ENCODE results near the gene CAPN9. TPM values are rescaled to one million over a fixed set of nuclear protein-coding genes. Genes with fewer than 3 reads are reported as not detected.

CAPN9 gene
- total RNA-seq, 1 experiment from 2014 or later = 0.39 TPM

DNA sequence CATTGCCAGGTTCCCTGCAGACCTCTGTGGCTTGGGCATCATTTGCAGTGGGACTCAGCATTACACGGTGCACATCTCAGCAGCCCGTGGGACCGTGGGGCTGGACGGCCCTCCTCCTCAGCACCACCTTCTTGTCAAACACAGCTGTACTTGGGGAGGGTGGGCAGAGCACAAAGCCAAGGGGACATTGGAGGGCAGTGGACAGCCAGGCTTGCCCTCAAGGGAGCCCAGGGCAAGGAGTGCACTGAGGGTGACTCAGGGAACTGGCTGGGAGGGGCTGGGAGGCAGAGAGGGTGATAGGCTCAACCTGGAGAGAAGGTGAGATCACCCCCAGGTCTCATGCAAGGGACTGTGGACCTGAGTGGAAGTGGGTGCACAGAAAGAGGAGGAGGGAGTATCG lies 3.4 kb downstream of the CAPN9 start:
- BruUV-seq (replicated peaks) = no TSS peak
- H3K4me3 ChIP-seq (ENCODE audit: low read depth, low read length) = no peak overlapping the region
- H3K4me3 Mint-ChIP-seq (ENCODE audit: unreplicated experiment) = no peak overlapping the region
- no peaks in the 10 kb centered on the region for H3K36me3 Mint-ChIP-seq (ENCODE audit: insufficient read depth, unreplicated experiment)
- TF ChIP-seq, protein P1, sequence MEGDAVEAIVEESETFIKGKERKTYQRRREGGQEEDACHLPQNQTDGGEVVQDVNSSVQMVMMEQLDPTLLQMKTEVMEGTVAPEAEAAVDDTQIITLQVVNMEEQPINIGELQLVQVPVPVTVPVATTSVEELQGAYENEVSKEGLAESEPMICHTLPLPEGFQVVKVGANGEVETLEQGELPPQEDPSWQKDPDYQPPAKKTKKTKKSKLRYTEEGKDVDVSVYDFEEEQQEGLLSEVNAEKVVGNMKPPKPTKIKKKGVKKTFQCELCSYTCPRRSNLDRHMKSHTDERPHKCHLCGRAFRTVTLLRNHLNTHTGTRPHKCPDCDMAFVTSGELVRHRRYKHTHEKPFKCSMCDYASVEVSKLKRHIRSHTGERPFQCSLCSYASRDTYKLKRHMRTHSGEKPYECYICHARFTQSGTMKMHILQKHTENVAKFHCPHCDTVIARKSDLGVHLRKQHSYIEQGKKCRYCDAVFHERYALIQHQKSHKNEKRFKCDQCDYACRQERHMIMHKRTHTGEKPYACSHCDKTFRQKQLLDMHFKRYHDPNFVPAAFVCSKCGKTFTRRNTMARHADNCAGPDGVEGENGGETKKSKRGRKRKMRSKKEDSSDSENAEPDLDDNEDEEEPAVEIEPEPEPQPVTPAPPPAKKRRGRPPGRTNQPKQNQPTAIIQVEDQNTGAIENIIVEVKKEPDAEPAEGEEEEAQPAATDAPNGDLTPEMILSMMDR (IDR thresholded peaks at IDR 0.05; ENCODE audit: insufficient read depth in 1 of 2, low read depth in 1 of 2, low read length in 1 of 2, severe bottlenecking in 1 of 2, unreplicated experiment in 1 of 2) = no peak
- H3K4me1 Mint-ChIP-seq (ENCODE audit: low read depth, unreplicated experiment) = peaks cover 43% of the 10 kb centered on the region
- intact Hi-C loops (cut with micrococcal nuclease; ENCODE audit: unreplicated experiment) = no loop called here
- no peaks in the 10 kb centered on the region for H3K27me3 Mint-ChIP-seq (ENCODE audit: insufficient read depth, unreplicated experiment)
- peaks cover 59% of the 10 kb centered on the region for H3K4me1 ChIP-seq
- ChIA-PET POLR2A (interaction anchor here (0.9 kb wide), 1 partner anchor 84 kb away, joined by 5 read pairs; no protein-coding TSS in a partner anchor), CTCF (no interaction called here)
- H3K27ac Mint-ChIP-seq (ENCODE audit: unreplicated experiment) = peak overlapping the region; percentile 93
- no peaks in the 10 kb centered on the region for H3K36me3 ChIP-seq (ENCODE audit: control insufficient read depth, insufficient read depth, low read length)
- 0 out of 2 replicates have a peak, but pooled peaks cover 3% of the 10 kb centered on the region for H3K9me3 ChIP-seq
- H3K9me3 Mint-ChIP-seq (ENCODE audit: unreplicated experiment) = peaks cover 9% of the 10 kb centered on the region
- H3K27me3 ChIP-seq (replicated peaks; ENCODE audit: control insufficient read depth, insufficient read depth, low read length) = no peaks in the 10 kb centered on the region
- no peak for DNase-seq

DNA sequence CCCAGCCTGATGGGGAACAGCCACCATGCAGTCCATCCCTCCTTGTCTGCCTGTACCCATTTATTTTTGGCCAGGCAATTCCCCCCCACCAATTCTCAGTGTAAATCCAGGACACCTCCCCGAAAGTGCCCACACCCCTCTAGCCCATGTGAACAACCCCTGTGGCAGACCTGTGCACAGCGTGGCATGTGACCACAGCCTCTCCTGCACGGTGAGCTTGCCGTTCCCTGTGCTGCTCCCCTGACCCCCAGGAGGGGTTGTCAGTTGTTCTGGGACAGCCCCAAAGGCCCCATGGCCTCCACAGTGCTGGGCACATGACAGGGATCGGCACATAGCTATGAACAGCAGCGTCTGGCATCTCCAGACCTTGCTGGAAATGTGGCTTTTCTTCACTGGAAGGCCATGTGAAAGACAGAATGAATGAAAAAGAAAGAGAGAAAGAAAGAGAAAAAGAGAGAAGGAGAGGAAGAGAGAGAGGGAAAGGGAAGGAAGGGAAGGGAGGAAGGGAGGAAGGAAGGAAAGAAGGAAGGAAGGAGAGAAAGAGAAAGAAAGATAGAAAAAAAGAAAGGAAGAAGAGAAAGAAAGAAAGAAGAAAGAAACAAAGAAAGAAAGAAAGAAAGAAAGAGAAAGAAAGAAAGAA lies 3.9 kb downstream of the CAPN9 start:
- no peaks in the 10 kb centered on the region for H3K27me3 Mint-ChIP-seq (ENCODE audit: insufficient read depth, unreplicated experiment)
- intact Hi-C loops (cut with micrococcal nuclease; ENCODE audit: unreplicated experiment) = no loop called here
- H3K36me3 Mint-ChIP-seq (ENCODE audit: insufficient read depth, unreplicated experiment) = no peaks in the 10 kb centered on the region
- TF ChIP-seq, protein P1 (IDR thresholded peaks at IDR 0.05; ENCODE audit: insufficient read depth in 1 of 2, low read depth in 1 of 2, low read length in 1 of 2, severe bottlenecking in 1 of 2, unreplicated experiment in 1 of 2) = no peak
- Histone ChIP-seq H3K27me3 (replicated peaks; ENCODE audit: control insufficient read depth, insufficient read depth, low read length) (no peaks in the 10 kb centered on the region), H3K36me3 (ENCODE audit: control insufficient read depth, insufficient read depth, low read length) (no peaks in the 10 kb centered on the region), H3K9me3 (0 out of 2 replicates have a peak, but pooled peaks cover 3% of the 10 kb centered on the region), H3K4me3 (ENCODE audit: low read depth, low read length) (no peak overlapping the region), H3K4me1 (peaks cover 56% of the 10 kb centered on the region)
- peak overlapping the region; percentile 59 for H3K4me3 Mint-ChIP-seq (ENCODE audit: unreplicated experiment)
- DNase-seq = no peak
- peak overlapping the region; percentile 93 for H3K27ac Mint-ChIP-seq (ENCODE audit: unreplicated experiment)
- peaks cover 47% of the 10 kb centered on the region for H3K4me1 Mint-ChIP-seq (ENCODE audit: low read depth, unreplicated experiment)
- H3K9me3 Mint-ChIP-seq (ENCODE audit: unreplicated experiment) = peaks cover 9% of the 10 kb centered on the region
- BruUV-seq (replicated peaks) = TSS peak; percentile 62
- ChIA-PET POLR2A (interaction anchor here (0.9 kb wide), 1 partner anchor 85 kb away, joined by 5 read pairs; no protein-coding TSS in a partner anchor), CTCF (no interaction called here)

DNA sequence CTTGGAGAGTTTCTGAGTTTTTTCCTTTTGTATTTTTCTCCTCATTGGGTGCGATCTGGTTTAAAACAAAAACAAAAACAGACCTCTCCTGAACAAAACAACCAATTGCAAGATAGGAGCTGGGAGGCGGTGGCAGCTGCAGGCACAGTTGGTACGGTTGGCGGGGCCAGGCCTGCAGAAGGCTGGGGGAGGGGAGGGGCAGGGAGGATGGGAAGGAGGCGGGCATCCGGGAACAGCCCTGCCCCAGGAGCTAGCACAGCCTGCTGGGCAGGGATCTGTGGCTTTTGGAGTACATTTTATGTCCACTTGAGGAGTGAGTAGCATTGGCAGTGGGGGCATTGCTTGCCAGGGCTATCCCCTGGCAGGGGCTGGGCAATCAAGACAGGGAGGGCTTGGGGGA lies 5.2 kb downstream of the CAPN9 start:
- intact Hi-C loops (cut with micrococcal nuclease; ENCODE audit: unreplicated experiment) = no loop called here
- Mint-ChIP-seq H3K36me3 (ENCODE audit: insufficient read depth, unreplicated experiment) (no peaks in the 10 kb centered on the region), H3K27ac (ENCODE audit: unreplicated experiment) (peak overlapping the region; percentile 85), H3K4me3 (ENCODE audit: unreplicated experiment) (peak overlapping the region; percentile 34), H3K9me3 (ENCODE audit: unreplicated experiment) (no peaks in the 10 kb centered on the region), H3K4me1 (ENCODE audit: low read depth, unreplicated experiment) (peaks cover 37% of the 10 kb centered on the region), H3K27me3 (ENCODE audit: insufficient read depth, unreplicated experiment) (no peaks in the 10 kb centered on the region)
- no peaks in the 10 kb centered on the region for H3K27me3 ChIP-seq (replicated peaks; ENCODE audit: control insufficient read depth, insufficient read depth, low read length)
- POLR2A ChIA-PET = interaction anchor here (0.6 kb wide), 1 partner anchor 294 kb away, joined by 3 read pairs; no protein-coding TSS in a partner anchor
- H3K4me3 ChIP-seq (ENCODE audit: low read depth, low read length) = no peak overlapping the region
- peaks cover 45% of the 10 kb centered on the region for H3K4me1 ChIP-seq
- no peaks in the 10 kb centered on the region for H3K36me3 ChIP-seq (ENCODE audit: control insufficient read depth, insufficient read depth, low read length)
- BruUV-seq (replicated peaks) = no TSS peak
- TF ChIP-seq, protein P1 (IDR thresholded peaks at IDR 0.05; ENCODE audit: insufficient read depth in 1 of 2, low read depth in 1 of 2, low read length in 1 of 2, severe bottlenecking in 1 of 2, unreplicated experiment in 1 of 2) = no peak
- CTCF ChIA-PET = interaction anchor here (1.2 to 1.9 kb wide), 4 partner anchors 8 to 49 kb away, joined by 3 to 19 read pairs (median 4); no protein-coding TSS in a partner anchor
- no peak for DNase-seq
- no peaks in the 10 kb centered on the region for H3K9me3 ChIP-seq
